ENCODE data around the gene CHD6.

GRCh38 chr20:41654292-41654691 is 36.1 kb upstream of the CHD6 start:
- TF ChIP-seq CTCF (conservative IDR thresholded peaks at IDR 0.05 in 1 of 2, IDR thresholded peaks at IDR 0.05 in 1 of 2; ENCODE audit: extremely low read depth in 1 of 2, insufficient read depth in 1 of 2, low read depth in 1 of 2, low read length in 2 of 2) (no peak), EZH2 (IDR thresholded peaks at IDR 0.05; ENCODE audit: borderline replicate concordance, low read length) (no peak)

Measured in mammary epithelial cell (primary cell).